GM23248 (cell line): Measurements from ENCODE around the gene OST4.

Experiments used
- EZH2 ChIP-seq: fragments of 200-600 bp; sonication (generic); IDR thresholded peaks from 2 replicates; pipeline ENCODE4 v1.6.1; 2018; ENCODE audit warnings: antibody characterized with exemption, mild to moderate bottlenecking; ENCODE audit not compliant: insufficient read depth, poor library complexity, severe bottlenecking
- EZH2phosphoT487 ChIP-seq: fragments of 200-600 bp; sonication (generic); IDR thresholded peaks from 2 replicates; pipeline ENCODE4 v1.6.1; 2018; ENCODE audit warnings: antibody characterized with exemption, moderate library complexity, mild to moderate bottlenecking, low read depth; ENCODE audit not compliant: insufficient read depth

DNA sequence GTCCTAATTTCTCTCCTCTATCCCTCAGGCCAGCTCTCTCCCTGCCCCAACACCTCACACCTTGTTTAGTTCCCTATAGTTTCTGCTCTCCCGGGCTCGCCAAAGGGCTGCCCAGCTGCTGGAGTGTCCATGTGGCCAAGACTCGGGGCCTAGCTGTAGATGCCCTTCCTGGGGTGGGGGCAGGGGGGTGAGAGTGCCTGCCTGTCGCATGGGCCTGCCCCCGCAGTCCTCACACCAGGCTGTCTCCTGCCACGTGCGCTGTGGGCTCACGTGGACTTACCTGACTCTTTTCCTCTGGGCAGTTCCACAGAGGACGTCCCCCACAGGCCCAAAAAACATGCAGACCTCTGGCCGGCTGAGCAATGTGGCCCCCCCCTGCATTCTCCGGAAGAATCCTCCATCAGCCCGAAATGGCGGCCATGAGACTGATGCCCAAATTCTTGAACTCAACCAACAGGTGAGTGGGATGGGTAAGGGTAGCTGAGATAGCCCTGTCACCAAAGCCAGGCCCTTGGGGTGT lies 46.1 kb downstream of the OST4 start:
- TF ChIP-seq EZH2 (no peak), EZH2phosphoT487 (no peak)
